Fibroblast of mammary gland (primary cell): ENCODE data around the gene VIPAS39.
A peak's percentile ranks its signal among the peaks of the same experiment; 100 is the strongest.

Source experiments
- DNase-seq: peaks from one replicate; pipeline ENCODE4 v3.0.0-alpha.2; 2010; ENCODE audit warnings: low read depth
- H3K4me3 ChIP-seq: 2 replicates; pipeline ENCODE4 v1.5.1; 2011; ENCODE audit warnings: low read depth, mild to moderate bottlenecking, low read length, moderate library complexity; ENCODE audit not compliant: control insufficient read depth
- CTCF ChIP-seq: conservative IDR thresholded peaks from 2 replicates; pipeline ENCODE4 v1.5.1; 2011; ENCODE audit warnings: low read depth, low read length, inconsistent platforms; ENCODE audit not compliant: control insufficient read depth, insufficient read depth

The VIPAS39 gene

DNA sequence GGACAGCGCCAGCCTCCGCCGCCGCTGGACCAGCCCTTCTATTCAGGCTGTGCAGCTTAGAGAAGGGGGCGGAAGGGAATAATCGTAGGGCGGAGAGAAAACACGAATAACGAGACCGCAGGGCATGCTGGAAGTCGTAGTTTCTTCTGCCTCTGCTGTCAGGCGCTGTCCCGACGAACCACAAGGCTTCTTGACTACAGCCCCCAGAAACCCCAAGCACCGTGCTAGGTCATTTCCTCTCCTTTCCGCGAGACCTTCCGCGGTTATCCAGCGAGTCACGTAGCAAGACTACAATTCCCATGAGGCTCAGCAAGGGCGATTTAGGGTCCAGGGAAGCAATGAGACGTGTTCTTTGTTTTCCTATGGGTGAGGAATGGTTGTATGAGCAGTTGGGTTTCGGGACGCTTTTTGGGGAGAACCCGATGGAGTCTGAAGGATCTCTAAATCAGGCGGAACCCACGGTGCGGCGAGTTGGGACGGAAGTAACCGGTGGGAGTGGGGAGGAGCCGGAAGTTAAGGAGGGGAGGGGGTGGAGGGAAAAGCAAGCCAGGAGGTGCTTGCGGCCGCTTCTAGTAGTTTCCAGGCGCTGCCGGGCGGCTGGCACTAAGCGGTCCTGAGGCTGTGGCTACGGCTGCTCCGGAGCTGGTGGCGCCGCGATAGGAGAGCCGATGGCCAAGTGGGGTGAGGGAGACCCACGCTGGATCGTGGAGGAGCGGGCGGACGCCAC, at the start of gene VIPAS39, which contains the start of gene AHSA1:
VIPAS39 (minus strand) TSS at position 80 of the 727 bp plus-strand sequence. CDS start 3,499 bp downstream, outside the sequence.
AHSA1 (plus strand) TSS at position 572 of the 727 bp plus-strand sequence; CDS start at position 669, 97 bp downstream.
- no peak for TF ChIP-seq CTCF
- peak; percentile 99 for DNase-seq
- peak within 1 kb of the TSS; percentile 100 for H3K4me3 ChIP-seq

- DNase-seq, result no peak
- no peak for TF ChIP-seq CTCF
- H3K4me3 ChIP-seq, result no peak overlapping the region
Observed at GRCh38 chr14:77505031-77505430, 47.6 kb upstream of the VIPAS39 start.

DNA sequence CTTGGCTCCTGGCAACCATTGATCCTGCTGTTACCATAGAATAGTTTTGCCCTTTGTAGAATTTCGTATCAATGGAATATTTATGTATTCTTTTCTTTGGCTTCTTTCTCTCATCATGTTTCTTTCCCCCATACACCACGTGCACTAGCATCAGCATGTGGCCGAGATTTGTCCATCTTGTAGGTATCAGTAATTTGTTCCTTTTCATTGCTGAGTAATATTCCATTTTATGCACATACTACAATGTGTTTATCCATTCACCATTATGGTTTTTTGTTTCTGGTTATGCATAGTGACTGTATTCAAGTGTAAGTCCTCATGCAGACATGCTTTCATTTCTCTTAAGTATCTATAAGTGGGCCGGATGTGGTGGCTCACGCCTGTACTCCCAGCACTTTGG, 45.7 kb upstream of the VIPAS39 start:
- DNase-seq, result no peak
- no peak overlapping the region for H3K4me3 ChIP-seq
- no peak for TF ChIP-seq CTCF

GRCh38 chr14:77502109-77502782, 44.8 kb upstream of the VIPAS39 start:
- no peak for TF ChIP-seq CTCF
- no peak for DNase-seq
- H3K4me3 ChIP-seq, result no peak overlapping the region

DNA sequence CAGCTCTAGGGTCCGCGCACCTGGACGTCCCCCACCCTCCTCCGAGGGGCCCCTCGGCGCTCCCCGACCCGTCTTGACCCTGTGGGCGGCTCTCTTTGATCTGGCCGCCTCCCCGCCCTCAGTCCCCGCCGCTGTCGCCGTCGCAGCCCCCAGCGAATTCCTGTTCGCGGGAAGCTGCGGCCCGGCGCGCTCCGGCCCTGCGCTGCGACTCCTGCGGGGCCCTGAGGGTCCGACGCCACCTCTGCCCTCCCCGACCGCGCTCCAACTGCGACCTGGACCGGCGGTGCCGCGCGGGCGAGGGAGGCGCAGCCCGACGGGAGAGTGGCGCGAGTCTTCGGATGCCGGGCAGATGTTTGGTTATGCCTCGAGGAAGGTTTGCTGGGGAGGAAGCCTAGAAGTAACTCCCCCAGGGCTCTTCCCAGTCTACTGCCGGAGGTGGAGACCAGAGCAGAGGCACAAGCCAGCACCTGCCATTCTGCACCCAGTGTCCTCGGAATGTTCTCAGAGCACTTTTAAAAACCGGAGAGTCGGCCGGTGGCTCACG, 41.7 kb upstream of the VIPAS39 start:
- DNase-seq, result no peak
- no peak overlapping the region for H3K4me3 ChIP-seq
- TF ChIP-seq CTCF, result no peak

- peak within 1 kb of the TSS; percentile 2 for H3K4me3 ChIP-seq
- no peak for TF ChIP-seq CTCF
- DNase-seq, result peak; percentile 21
Observed at GRCh38 chr14:77498120-77498979, 40.9 kb upstream of the VIPAS39 start, which contains the start of gene ISM2. TSS of gene ISM2 (minus strand) at chr14:77498816. CDS start at chr14:77498793, 23 bp downstream.
